Activated naive CD4-positive, alpha-beta T cell treated with Interleukin-2 at 50 U/mL for 16 hours (primary cell): ENCODE data around the gene DSCAML1.

ENCODE experiments used
- DNase-seq: peaks from one replicate; pipeline ENCODE4 v3.0.0-alpha.2; 2020

DSCAML1 gene

GRCh38 chr11:117631336-117632140 is 165.5 kb downstream of the DSCAML1 start:
- DNase-seq: no peak

- DNase-seq: no peak
Observed at GRCh38 chr11:117629891-117630538, 167.0 kb downstream of the DSCAML1 start.

GRCh38 chr11:117629146-117629545 is 167.9 kb downstream of the DSCAML1 start:
- no peak for DNase-seq

- DNase-seq: no peak
Observed at GRCh38 chr11:117627259-117627658, 169.8 kb downstream of the DSCAML1 start.

GRCh38 chr11:117626576-117626975 is 170.4 kb downstream of the DSCAML1 start:
- DNase-seq: no peak

GRCh38 chr11:117625237-117625636 is 171.8 kb downstream of the DSCAML1 start:
- DNase-seq: no peak

- DNase-seq: no peak
Observed at GRCh38 chr11:117623831-117624271, 173.2 kb downstream of the DSCAML1 start.

GRCh38 chr11:117621226-117621625 is 175.8 kb downstream of the DSCAML1 start:
- DNase-seq: no peak

- DNase-seq: no peak
Observed at GRCh38 chr11:117620659-117621058, 176.4 kb downstream of the DSCAML1 start.

GRCh38 chr11:117620086-117620485 is 176.9 kb downstream of the DSCAML1 start:
- DNase-seq: no peak

- DNase-seq: no peak
Observed at GRCh38 chr11:117619661-117620060, 177.4 kb downstream of the DSCAML1 start.

- no peak for DNase-seq
Observed at GRCh38 chr11:117618982-117619355, 178.0 kb downstream of the DSCAML1 start.

- no peak for DNase-seq
Observed at GRCh38 chr11:117618302-117618981, 178.6 kb downstream of the DSCAML1 start.

GRCh38 chr11:117616979-117617378 is 180.0 kb downstream of the DSCAML1 start:
- no peak for DNase-seq

- no peak for DNase-seq
Observed at GRCh38 chr11:117614728-117615127, 182.3 kb downstream of the DSCAML1 start.

GRCh38 chr11:117613521-117613920 is 183.5 kb downstream of the DSCAML1 start:
- DNase-seq: no peak

GRCh38 chr11:117612177-117612576 is 184.8 kb downstream of the DSCAML1 start:
- no peak for DNase-seq

- DNase-seq: no peak
Observed at GRCh38 chr11:117610901-117611300, 186.1 kb downstream of the DSCAML1 start.

- peak; percentile 19 for DNase-seq
Observed at GRCh38 chr11:117610045-117610444, 187.0 kb downstream of the DSCAML1 start.

- no peak for DNase-seq
Observed at GRCh38 chr11:117607449-117607848, 189.6 kb downstream of the DSCAML1 start.

- no peak for DNase-seq
Observed at GRCh38 chr11:117606790-117607189, 190.2 kb downstream of the DSCAML1 start.

GRCh38 chr11:117606211-117606610 is 190.8 kb downstream of the DSCAML1 start:
- DNase-seq: no peak

GRCh38 chr11:117605331-117605730 is 191.7 kb downstream of the DSCAML1 start:
- no peak for DNase-seq
